VCaP (cell line): ENCODE measurements around the gene MBD1.
"Not testable (repeated sequence)": the region's sequence is repeated elsewhere in the genome, so short reads cannot be mapped to it uniquely, and the experiment has no call there.

Source experiments
- H3K27ac ChIP-seq: fragments of 450-650 bp; 2 replicates; pipeline ENCODE4 v1.5.1; 2017
- CTCF ChIP-seq: fragments of 450-650 bp; conservative IDR thresholded peaks from 2 replicates; pipeline ENCODE4 v1.5.1; 2017; ENCODE audit warnings: mild to moderate bottlenecking, moderate library complexity

The MBD1 gene

GRCh38 chr18:50313031-50313607, 31.8 kb upstream of the MBD1 start:
- no peak for TF ChIP-seq CTCF
- H3K27ac ChIP-seq: no peak overlapping the region

- H3K27ac ChIP-seq: no peak overlapping the region
- no peak for TF ChIP-seq CTCF
Observed at GRCh38 chr18:50312296-50313030, 31.1 kb upstream of the MBD1 start.

GRCh38 chr18:50311650-50312049, 30.3 kb upstream of the MBD1 start:
- TF ChIP-seq CTCF: no peak
- H3K27ac ChIP-seq: no peak overlapping the region

- H3K27ac ChIP-seq: no peak overlapping the region
- no peak for TF ChIP-seq CTCF
Observed at GRCh38 chr18:50310080-50310479, 28.8 kb upstream of the MBD1 start.

GRCh38 chr18:50308851-50309250, 27.5 kb upstream of the MBD1 start:
- not testable (repeated sequence) for H3K27ac ChIP-seq

GRCh38 chr18:50307738-50308470, 26.6 kb upstream of the MBD1 start:
- H3K27ac ChIP-seq: no peak overlapping the region
- no peak for TF ChIP-seq CTCF

GRCh38 chr18:50307400-50307737, 26.0 kb upstream of the MBD1 start:
- TF ChIP-seq CTCF: no peak

GRCh38 chr18:50306944-50307343, 25.6 kb upstream of the MBD1 start:
- H3K27ac ChIP-seq: no peak overlapping the region
- TF ChIP-seq CTCF: no peak

More at GRCh38 chr18:50307400-50307737, 26.0 kb upstream of the MBD1 start:
- no peak overlapping the region for H3K27ac ChIP-seq
